Measurements from ENCODE around the gene CDH2. TPM values are rescaled to one million over a fixed set of nuclear protein-coding genes. Genes with fewer than 3 reads are reported as not detected.

Gene CDH2
- polyA plus RNA-seq, 1 donor (not counting 4 experiments of a cell fraction or from before 2014, with no cell fraction given) = 0.46 TPM

DNA sequence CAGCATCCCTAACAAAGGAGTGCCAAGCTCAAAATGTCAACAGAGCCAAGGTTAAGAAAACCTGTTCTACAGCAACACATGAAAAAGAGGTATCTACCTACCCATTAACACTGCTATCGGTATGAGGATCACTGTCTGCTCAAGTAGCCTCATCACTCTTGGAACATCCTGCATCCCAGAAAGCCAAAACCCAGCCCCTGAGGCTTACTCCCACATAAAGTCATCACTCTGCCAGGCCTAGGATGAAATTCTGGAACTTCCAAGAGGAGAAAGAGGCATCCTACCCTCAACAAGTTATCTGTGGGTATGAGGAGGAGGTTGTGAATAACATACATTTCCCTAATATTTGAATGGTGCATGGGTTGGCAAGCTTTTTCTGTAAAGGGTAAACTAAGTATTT lies 25.5 kb downstream of the CDH2 start:
- H3K4me3 ChIP-seq (ENCODE audit: control insufficient read depth in 2 of 3, extremely low read depth in 1 of 3, insufficient read depth in 2 of 3, low read depth in 1 of 3, low read length in 3 of 3) = no peak overlapping the region
- H3K36me3 ChIP-seq (ENCODE audit: control insufficient read depth in 2 of 2, extremely low read depth in 1 of 2, insufficient read depth in 2 of 2, low read length in 2 of 2) = no peaks in the 10 kb centered on the region
- no peak overlapping the region for H2AFZ ChIP-seq (ENCODE audit: control insufficient read depth, low read length)
- TF ChIP-seq, protein P1, sequence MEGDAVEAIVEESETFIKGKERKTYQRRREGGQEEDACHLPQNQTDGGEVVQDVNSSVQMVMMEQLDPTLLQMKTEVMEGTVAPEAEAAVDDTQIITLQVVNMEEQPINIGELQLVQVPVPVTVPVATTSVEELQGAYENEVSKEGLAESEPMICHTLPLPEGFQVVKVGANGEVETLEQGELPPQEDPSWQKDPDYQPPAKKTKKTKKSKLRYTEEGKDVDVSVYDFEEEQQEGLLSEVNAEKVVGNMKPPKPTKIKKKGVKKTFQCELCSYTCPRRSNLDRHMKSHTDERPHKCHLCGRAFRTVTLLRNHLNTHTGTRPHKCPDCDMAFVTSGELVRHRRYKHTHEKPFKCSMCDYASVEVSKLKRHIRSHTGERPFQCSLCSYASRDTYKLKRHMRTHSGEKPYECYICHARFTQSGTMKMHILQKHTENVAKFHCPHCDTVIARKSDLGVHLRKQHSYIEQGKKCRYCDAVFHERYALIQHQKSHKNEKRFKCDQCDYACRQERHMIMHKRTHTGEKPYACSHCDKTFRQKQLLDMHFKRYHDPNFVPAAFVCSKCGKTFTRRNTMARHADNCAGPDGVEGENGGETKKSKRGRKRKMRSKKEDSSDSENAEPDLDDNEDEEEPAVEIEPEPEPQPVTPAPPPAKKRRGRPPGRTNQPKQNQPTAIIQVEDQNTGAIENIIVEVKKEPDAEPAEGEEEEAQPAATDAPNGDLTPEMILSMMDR (optimal IDR thresholded peaks at IDR 0.05 in 1 of 3, IDR thresholded peaks at IDR 0.05 in 1 of 3, conservative IDR thresholded peaks at IDR 0.05 in 1 of 3; ENCODE audit: extremely low read depth in 1 of 3, insufficient read depth in 2 of 3, low read length in 3 of 3) = no peak
- TF ChIP-seq EZH2 (IDR thresholded peaks at IDR 0.05; ENCODE audit: low read length) = no peak
- no peaks in the 10 kb centered on the region for H4K20me1 ChIP-seq (ENCODE audit: control insufficient read depth, extremely low read depth, insufficient read depth, low read length)
- H3K9ac ChIP-seq (ENCODE audit: control insufficient read depth, extremely low read depth, insufficient read depth, low read length) = no peak overlapping the region
- no peaks in the 10 kb centered on the region for H3K4me1 ChIP-seq (ENCODE audit: control insufficient read depth, extremely low read depth, insufficient read depth, low read length)
- H3K27ac ChIP-seq (ENCODE audit: control insufficient read depth, insufficient read depth, low read length) = no peak overlapping the region
- no peaks in the 10 kb centered on the region for H3K9me1 ChIP-seq (ENCODE audit: control insufficient read depth, extremely low read depth, insufficient read depth, low read length)
- FAIRE-seq (no peak), DNase-seq (ENCODE audit: low read depth, low spot score) (no peak)
- dilution Hi-C loops (cut with MboI; ENCODE audit: extremely low pct_ligation_motif_present, low sequenced_read_pairs) = no loop called here
- no peaks in the 10 kb centered on the region for H3K79me2 ChIP-seq (ENCODE audit: control insufficient read depth, insufficient read depth, low read length)
- no peak overlapping the region for H3K4me2 ChIP-seq (ENCODE audit: control insufficient read depth, extremely low read depth, insufficient read depth, low read depth, low read length)
- no peaks in the 10 kb centered on the region for H3K9me3 ChIP-seq (ENCODE audit: control insufficient read depth, low read depth, low read length)
- no peaks in the 10 kb centered on the region for H3K27me3 ChIP-seq (ENCODE audit: control insufficient read depth, extremely low read depth, insufficient read depth, low read length)

DNA sequence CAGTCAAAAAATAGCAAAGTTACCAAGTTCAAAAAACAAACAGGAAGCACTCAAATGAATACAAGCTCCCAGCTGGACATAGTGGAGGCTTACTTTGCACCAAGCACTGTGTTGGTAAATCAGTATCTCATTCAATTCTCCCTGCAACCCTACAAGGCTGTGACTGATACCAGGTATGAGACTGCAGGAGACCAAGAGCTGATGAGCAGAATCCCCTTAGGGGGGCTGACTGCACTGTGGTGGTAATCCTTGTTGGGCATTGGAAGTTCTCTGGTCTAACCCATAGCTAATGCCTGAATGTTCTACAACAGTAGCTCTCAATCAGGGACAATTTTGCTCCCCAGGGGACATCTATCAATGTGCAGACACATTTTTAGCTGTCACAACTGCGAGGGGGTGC lies 26.0 kb downstream of the CDH2 start:
- DNase-seq (ENCODE audit: low read depth, low spot score) (no peak), FAIRE-seq (no peak)
- no peaks in the 10 kb centered on the region for H3K27me3 ChIP-seq (ENCODE audit: control insufficient read depth, extremely low read depth, insufficient read depth, low read length)
- H3K4me2 ChIP-seq (ENCODE audit: control insufficient read depth, extremely low read depth, insufficient read depth, low read depth, low read length) = no peak overlapping the region
- H3K4me1 ChIP-seq (ENCODE audit: control insufficient read depth, extremely low read depth, insufficient read depth, low read length) = no peaks in the 10 kb centered on the region
- no peak overlapping the region for H3K4me3 ChIP-seq (ENCODE audit: control insufficient read depth in 2 of 3, extremely low read depth in 1 of 3, insufficient read depth in 2 of 3, low read depth in 1 of 3, low read length in 3 of 3)
- H3K27ac ChIP-seq (ENCODE audit: control insufficient read depth, insufficient read depth, low read length) = no peak overlapping the region
- no peaks in the 10 kb centered on the region for H3K9me3 ChIP-seq (ENCODE audit: control insufficient read depth, low read depth, low read length)
- no peaks in the 10 kb centered on the region for H4K20me1 ChIP-seq (ENCODE audit: control insufficient read depth, extremely low read depth, insufficient read depth, low read length)
- H3K9ac ChIP-seq (ENCODE audit: control insufficient read depth, extremely low read depth, insufficient read depth, low read length) = no peak overlapping the region
- no peak overlapping the region for H2AFZ ChIP-seq (ENCODE audit: control insufficient read depth, low read length)
- no peaks in the 10 kb centered on the region for H3K9me1 ChIP-seq (ENCODE audit: control insufficient read depth, extremely low read depth, insufficient read depth, low read length)
- H3K36me3 ChIP-seq (ENCODE audit: control insufficient read depth in 2 of 2, extremely low read depth in 1 of 2, insufficient read depth in 2 of 2, low read length in 2 of 2) = no peaks in the 10 kb centered on the region
- TF ChIP-seq, protein P1 (optimal IDR thresholded peaks at IDR 0.05 in 1 of 3, IDR thresholded peaks at IDR 0.05 in 1 of 3, conservative IDR thresholded peaks at IDR 0.05 in 1 of 3; ENCODE audit: extremely low read depth in 1 of 3, insufficient read depth in 2 of 3, low read length in 3 of 3) = no peak
- no peak for TF ChIP-seq EZH2 (IDR thresholded peaks at IDR 0.05; ENCODE audit: low read length)
- dilution Hi-C loops (cut with MboI; ENCODE audit: extremely low pct_ligation_motif_present, low sequenced_read_pairs) = no loop called here
- no peaks in the 10 kb centered on the region for H3K79me2 ChIP-seq (ENCODE audit: control insufficient read depth, insufficient read depth, low read length)

Measured in keratinocyte (primary cell).